ENCODE data around the gene EEFSEC. TPM values are rescaled to one million over a fixed set of nuclear protein-coding genes. Genes with fewer than 3 reads are reported as not detected.

Gene EEFSEC
- total and polyA plus RNA-seq, 5 donors from 2014 or later: 16.9 to 21.9 (median 18.5) TPM

- H3K36me3 Mint-ChIP-seq: no peaks in the 10 kb centered on the region
- H3K4me1 Mint-ChIP-seq: peaks cover 0 to 4% (median under 1%) of the 10 kb centered on the region in 4 donors
- Histone ChIP-seq H3K4me3 (ENCODE audit: low read depth, low read length) (no peak overlapping the region), H3K27me3 (ENCODE audit: control insufficient read depth, insufficient read depth, low read length) (no peaks in the 10 kb centered on the region), H3K4me1 (ENCODE audit: control insufficient read depth, insufficient read depth, low read length, poor library complexity, severe bottlenecking) (no peaks in the 10 kb centered on the region), H3K9me3 (ENCODE audit: control insufficient read depth in 2 of 2, low read length in 2 of 2) (no peaks in the 10 kb centered on the region), H3K27ac (ENCODE audit: insufficient read depth, low read length, poor library complexity, severe bottlenecking) (no peak overlapping the region), H3K36me3 (ENCODE audit: control insufficient read depth, insufficient read depth, low read length) (no peaks in the 10 kb centered on the region)
- H3K27ac Mint-ChIP-seq: no peak overlapping the region
- no peaks in the 10 kb centered on the region for H3K27me3 Mint-ChIP-seq
- no peak for ATAC-seq (ENCODE audit: low read depth in 2 of 2)
- H3K4me3 Mint-ChIP-seq: no peak overlapping the region
- DNase-seq: no peak
- H3K9me3 Mint-ChIP-seq: no peaks in the 10 kb centered on the region
These were observed 262.7 kb downstream of the EEFSEC start for GRCh38 chr3:128415773-128416577.

- H3K4me1 ChIP-seq (ENCODE audit: control insufficient read depth, insufficient read depth, low read length, poor library complexity, severe bottlenecking): no peaks in the 10 kb centered on the region
- H3K27ac Mint-ChIP-seq: no peak overlapping the region
- H3K36me3 Mint-ChIP-seq: no peaks in the 10 kb centered on the region
- H3K27ac ChIP-seq (ENCODE audit: insufficient read depth, low read length, poor library complexity, severe bottlenecking): no peak overlapping the region
- no peaks in the 10 kb centered on the region for H3K27me3 Mint-ChIP-seq
- DNase-seq: no peak
- no peaks in the 10 kb centered on the region for H3K27me3 ChIP-seq (ENCODE audit: control insufficient read depth, insufficient read depth, low read length)
- no peak overlapping the region for H3K4me3 ChIP-seq (ENCODE audit: low read depth, low read length)
- no peaks in the 10 kb centered on the region for H3K9me3 Mint-ChIP-seq
- peaks cover 0 to 4% (median under 1%) of the 10 kb centered on the region in 4 donors for H3K4me1 Mint-ChIP-seq
- ATAC-seq (ENCODE audit: low read depth in 2 of 2): no peak
- no peaks in the 10 kb centered on the region for H3K36me3 ChIP-seq (ENCODE audit: control insufficient read depth, insufficient read depth, low read length)
- no peaks in the 10 kb centered on the region for H3K9me3 ChIP-seq (ENCODE audit: control insufficient read depth in 2 of 2, low read length in 2 of 2)
- H3K4me3 Mint-ChIP-seq: no peak overlapping the region
These were observed 263.4 kb downstream of the EEFSEC start for GRCh38 chr3:128416578-128417211.

GRCh38 chr3:128418900-128419299 is 265.6 kb downstream of the EEFSEC start:
- Histone ChIP-seq H3K27me3 (ENCODE audit: control insufficient read depth, insufficient read depth, low read length) (no peaks in the 10 kb centered on the region), H3K4me1 (ENCODE audit: control insufficient read depth, insufficient read depth, low read length, poor library complexity, severe bottlenecking) (no peaks in the 10 kb centered on the region), H3K4me3 (ENCODE audit: low read depth, low read length) (no peak overlapping the region), H3K36me3 (ENCODE audit: control insufficient read depth, insufficient read depth, low read length) (no peaks in the 10 kb centered on the region), H3K9me3 (ENCODE audit: control insufficient read depth in 2 of 2, low read length in 2 of 2) (no peaks in the 10 kb centered on the region), H3K27ac (ENCODE audit: insufficient read depth, low read length, poor library complexity, severe bottlenecking) (no peak overlapping the region)
- Mint-ChIP-seq H3K9me3 (no peaks in the 10 kb centered on the region), H3K27me3 (peaks cover 3% of the 10 kb centered on the region), H3K36me3 (no peaks in the 10 kb centered on the region), H3K4me1 (peaks cover 0 to 2% (median 0%) of the 10 kb centered on the region in 4 donors), H3K4me3 (no peak overlapping the region), H3K27ac (no peak overlapping the region)
- ATAC-seq (ENCODE audit: low read depth in 2 of 2): no peak
- no peak for DNase-seq

- no peaks in the 10 kb centered on the region for H3K9me3 ChIP-seq (ENCODE audit: control insufficient read depth in 2 of 2, low read length in 2 of 2)
- Mint-ChIP-seq H3K36me3 (no peaks in the 10 kb centered on the region), H3K4me1 (peaks cover 0 to 2% (median 0%) of the 10 kb centered on the region in 4 donors), H3K4me3 (no peak overlapping the region), H3K27me3 (peaks cover 6% of the 10 kb centered on the region), H3K9me3 (no peaks in the 10 kb centered on the region), H3K27ac (no peak overlapping the region)
- H3K36me3 ChIP-seq (ENCODE audit: control insufficient read depth, insufficient read depth, low read length): no peaks in the 10 kb centered on the region
- no peak for ATAC-seq (ENCODE audit: low read depth in 2 of 2)
- no peak for DNase-seq
- no peaks in the 10 kb centered on the region for H3K4me1 ChIP-seq (ENCODE audit: control insufficient read depth, insufficient read depth, low read length, poor library complexity, severe bottlenecking)
- no peaks in the 10 kb centered on the region for H3K27me3 ChIP-seq (ENCODE audit: control insufficient read depth, insufficient read depth, low read length)
- H3K27ac ChIP-seq (ENCODE audit: insufficient read depth, low read length, poor library complexity, severe bottlenecking): no peak overlapping the region
- H3K4me3 ChIP-seq (ENCODE audit: low read depth, low read length): no peak overlapping the region
These were observed 266.0 kb downstream of the EEFSEC start for GRCh38 chr3:128419311-128419710.

GRCh38 chr3:128420289-128420688 is 267.0 kb downstream of the EEFSEC start:
- Histone ChIP-seq H3K27me3 (ENCODE audit: control insufficient read depth, insufficient read depth, low read length) (no peaks in the 10 kb centered on the region), H3K4me1 (ENCODE audit: control insufficient read depth, insufficient read depth, low read length, poor library complexity, severe bottlenecking) (no peaks in the 10 kb centered on the region), H3K9me3 (ENCODE audit: control insufficient read depth in 2 of 2, low read length in 2 of 2) (no peaks in the 10 kb centered on the region), H3K27ac (ENCODE audit: insufficient read depth, low read length, poor library complexity, severe bottlenecking) (no peak overlapping the region), H3K4me3 (ENCODE audit: low read depth, low read length) (no peak overlapping the region), H3K36me3 (ENCODE audit: control insufficient read depth, insufficient read depth, low read length) (no peaks in the 10 kb centered on the region)
- peaks cover 0 to 2% (median 0%) of the 10 kb centered on the region in 4 donors for H3K4me1 Mint-ChIP-seq
- ATAC-seq (ENCODE audit: low read depth in 2 of 2) (no peak), DNase-seq (no peak)
- H3K36me3 Mint-ChIP-seq: no peaks in the 10 kb centered on the region
- no peak overlapping the region for H3K4me3 Mint-ChIP-seq
- peaks cover 9% of the 10 kb centered on the region for H3K27me3 Mint-ChIP-seq
- H3K9me3 Mint-ChIP-seq: no peaks in the 10 kb centered on the region
- no peak overlapping the region for H3K27ac Mint-ChIP-seq

GRCh38 chr3:128420720-128421438 is 267.6 kb downstream of the EEFSEC start:
- H3K9me3 ChIP-seq (ENCODE audit: control insufficient read depth in 2 of 2, low read length in 2 of 2): no peaks in the 10 kb centered on the region
- Mint-ChIP-seq H3K27ac (no peak overlapping the region), H3K4me1 (peaks cover 0 to 2% (median 0%) of the 10 kb centered on the region in 4 donors), H3K27me3 (peaks cover 9% of the 10 kb centered on the region), H3K4me3 (no peak overlapping the region), H3K9me3 (no peaks in the 10 kb centered on the region), H3K36me3 (no peaks in the 10 kb centered on the region)
- H3K4me3 ChIP-seq (ENCODE audit: low read depth, low read length): no peak overlapping the region
- no peak overlapping the region for H3K27ac ChIP-seq (ENCODE audit: insufficient read depth, low read length, poor library complexity, severe bottlenecking)
- no peaks in the 10 kb centered on the region for H3K36me3 ChIP-seq (ENCODE audit: control insufficient read depth, insufficient read depth, low read length)
- DNase-seq (no peak), ATAC-seq (ENCODE audit: low read depth in 2 of 2) (no peak)
- H3K4me1 ChIP-seq (ENCODE audit: control insufficient read depth, insufficient read depth, low read length, poor library complexity, severe bottlenecking): no peaks in the 10 kb centered on the region
- H3K27me3 ChIP-seq (ENCODE audit: control insufficient read depth, insufficient read depth, low read length): no peaks in the 10 kb centered on the region

- Histone ChIP-seq H3K27ac (ENCODE audit: insufficient read depth, low read length, poor library complexity, severe bottlenecking) (no peak overlapping the region), H3K9me3 (ENCODE audit: control insufficient read depth in 2 of 2, low read length in 2 of 2) (no peaks in the 10 kb centered on the region), H3K4me3 (ENCODE audit: low read depth, low read length) (no peak overlapping the region), H3K36me3 (ENCODE audit: control insufficient read depth, insufficient read depth, low read length) (no peaks in the 10 kb centered on the region), H3K4me1 (ENCODE audit: control insufficient read depth, insufficient read depth, low read length, poor library complexity, severe bottlenecking) (peaks cover 4% of the 10 kb centered on the region), H3K27me3 (ENCODE audit: control insufficient read depth, insufficient read depth, low read length) (no peaks in the 10 kb centered on the region)
- no peaks in the 10 kb centered on the region for H3K36me3 Mint-ChIP-seq
- H3K4me1 Mint-ChIP-seq: peaks cover 0 to 2% (median 0%) of the 10 kb centered on the region in 4 donors
- ATAC-seq (ENCODE audit: low read depth in 2 of 2) (no peak), DNase-seq (no peak)
- no peaks in the 10 kb centered on the region for H3K9me3 Mint-ChIP-seq
- H3K27ac Mint-ChIP-seq: no peak overlapping the region
- H3K4me3 Mint-ChIP-seq: no peak overlapping the region
- peaks cover 9% of the 10 kb centered on the region for H3K27me3 Mint-ChIP-seq
These were observed 268.2 kb downstream of the EEFSEC start for GRCh38 chr3:128421439-128421836.
